Activated naive CD8-positive, alpha-beta T cell treated with anti-CD3 and anti-CD28 coated beads, Interleukin-2, amount 50 U/mL, for 16 hours (primary cell): ENCODE data around the gene PDLIM1.

Experiments used
- DNase-seq: peaks from one replicate; pipeline ENCODE4 v3.0.0-alpha.2; 2020; ENCODE audit warnings: low read depth, low spot score

PDLIM1 gene

GRCh38 chr10:95263864-95264226 is 27.0 kb downstream of the PDLIM1 start:
- no peak for DNase-seq

GRCh38 chr10:95262763-95263518 is 27.9 kb downstream of the PDLIM1 start:
- no peak for DNase-seq

GRCh38 chr10:95261926-95262325 is 28.9 kb downstream of the PDLIM1 start:
- DNase-seq: no peak

DNA sequence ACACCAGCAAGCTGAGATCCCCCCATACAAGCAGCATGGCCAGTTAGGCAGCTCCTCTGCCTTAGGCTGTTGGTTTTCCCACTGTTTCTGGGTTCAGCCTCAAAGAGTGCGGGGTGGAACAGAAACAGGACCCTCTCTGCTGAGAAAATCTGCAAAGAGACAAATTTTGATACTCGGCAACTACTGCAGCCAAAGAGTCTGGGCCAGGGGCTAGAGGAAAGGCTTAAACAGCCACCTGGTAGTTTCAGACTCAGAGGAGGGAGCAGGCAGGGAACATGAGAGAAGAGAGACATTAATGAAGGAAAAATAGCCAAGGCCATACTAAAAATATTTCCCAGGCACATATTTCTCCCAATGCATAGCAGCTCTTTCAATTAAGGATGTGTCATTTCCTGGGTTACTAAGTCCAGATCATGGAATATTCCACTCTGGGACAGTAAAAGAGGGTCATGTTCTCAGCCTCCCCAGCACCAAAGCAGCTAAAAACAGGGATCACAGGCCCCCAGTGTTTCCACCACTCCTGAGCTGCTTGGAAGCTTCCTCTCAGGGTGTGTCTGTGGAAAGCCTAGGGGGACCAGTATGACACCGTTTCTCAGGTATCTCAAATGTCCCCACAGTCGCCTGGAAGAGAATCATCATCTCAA is 29.8 kb downstream of the PDLIM1 start:
- no peak for DNase-seq

GRCh38 chr10:95260397-95260881 is 30.4 kb downstream of the PDLIM1 start:
- DNase-seq: no peak

GRCh38 chr10:95257849-95258248 is 33.0 kb downstream of the PDLIM1 start:
- no peak for DNase-seq

DNA sequence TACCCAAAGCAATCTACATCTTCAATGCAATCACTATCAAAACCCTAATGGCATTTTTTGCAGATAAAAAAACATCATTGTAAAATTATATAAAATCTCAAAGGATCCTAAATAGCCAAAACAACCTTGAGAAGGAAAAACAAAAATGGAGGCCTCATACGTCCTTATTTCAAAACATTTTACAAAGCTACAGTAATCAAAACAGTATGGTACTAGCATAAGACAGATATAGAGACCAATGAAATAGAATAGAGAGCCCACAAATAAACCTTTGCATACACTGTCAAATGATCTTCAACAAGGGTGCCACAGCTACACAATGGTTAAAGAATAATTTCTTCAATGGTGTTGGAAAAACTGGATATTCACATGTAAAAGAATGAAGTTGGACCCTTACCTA is 34.5 kb downstream of the PDLIM1 start:
- no peak for DNase-seq

- DNase-seq: no peak
These were observed 36.2 kb downstream of the PDLIM1 start for GRCh38 chr10:95254629-95255028.

GRCh38 chr10:95253686-95254085 is 37.1 kb downstream of the PDLIM1 start:
- no peak for DNase-seq

DNA sequence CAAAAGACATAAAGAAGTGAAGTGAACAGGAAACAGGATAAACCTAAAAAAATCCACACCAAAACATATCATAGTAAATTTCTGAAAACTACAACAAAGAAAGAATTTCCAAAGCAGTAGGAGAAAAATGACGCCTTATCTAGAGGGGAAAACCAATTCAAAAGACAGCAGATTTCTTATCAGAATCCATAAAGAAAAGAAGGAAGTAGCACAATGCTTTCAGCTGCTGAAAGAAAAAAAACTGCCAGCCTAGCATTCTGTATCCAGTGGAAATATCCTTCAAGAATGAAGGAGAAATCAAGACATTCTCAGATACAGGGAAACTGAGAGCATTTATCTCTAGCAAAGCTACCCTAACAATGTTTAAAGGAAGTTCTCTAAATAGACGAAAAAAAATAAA is 37.8 kb downstream of the PDLIM1 start:
- DNase-seq: no peak

GRCh38 chr10:95250856-95251255 is 39.9 kb downstream of the PDLIM1 start:
- no peak for DNase-seq

DNA sequence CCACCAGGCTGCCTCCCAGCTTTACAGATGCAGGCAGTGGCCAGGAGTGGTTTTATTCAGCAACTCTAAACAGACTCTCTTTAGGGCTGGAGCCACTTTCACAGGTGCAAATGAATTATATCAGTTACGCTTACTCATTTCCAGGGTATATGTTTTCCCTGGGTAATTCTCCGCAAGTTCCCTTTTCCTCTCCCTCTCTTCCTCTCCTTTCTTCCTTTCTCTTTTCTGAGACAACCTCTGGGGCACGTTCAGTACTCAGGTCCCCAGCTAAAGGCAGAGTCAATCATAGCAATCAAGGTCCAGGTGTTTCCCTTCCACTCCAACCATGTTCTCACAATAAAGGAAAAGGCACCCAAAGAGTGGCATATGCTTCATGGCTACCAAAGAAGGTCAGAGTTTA is 41.3 kb downstream of the PDLIM1 start:
- no peak for DNase-seq

DNA sequence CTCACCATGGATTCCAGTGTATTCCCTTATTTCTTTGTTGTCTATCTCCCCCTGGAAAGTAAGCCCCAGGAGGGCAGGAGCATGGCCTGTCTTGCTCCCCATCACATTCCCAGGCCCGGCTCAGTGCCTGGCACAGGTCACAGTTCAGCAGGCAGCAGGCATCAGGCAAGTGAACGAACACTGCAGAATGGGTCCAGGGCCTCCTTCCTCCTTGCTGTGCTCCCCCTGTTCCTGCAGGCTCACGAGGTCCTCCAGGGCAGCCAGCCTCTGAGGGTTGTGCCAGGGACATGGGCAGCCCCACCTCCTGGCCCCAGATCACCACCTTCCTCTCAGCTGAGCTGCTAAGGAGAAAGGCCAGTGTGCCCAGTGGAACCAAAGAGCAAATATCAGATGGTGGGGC is 41.8 kb downstream of the PDLIM1 start:
- DNase-seq: no peak

- DNase-seq: no peak
These were observed 42.8 kb downstream of the PDLIM1 start for GRCh38 chr10:95247881-95248583.

GRCh38 chr10:95247200-95247880 is 43.5 kb downstream of the PDLIM1 start:
- DNase-seq: no peak

DNA sequence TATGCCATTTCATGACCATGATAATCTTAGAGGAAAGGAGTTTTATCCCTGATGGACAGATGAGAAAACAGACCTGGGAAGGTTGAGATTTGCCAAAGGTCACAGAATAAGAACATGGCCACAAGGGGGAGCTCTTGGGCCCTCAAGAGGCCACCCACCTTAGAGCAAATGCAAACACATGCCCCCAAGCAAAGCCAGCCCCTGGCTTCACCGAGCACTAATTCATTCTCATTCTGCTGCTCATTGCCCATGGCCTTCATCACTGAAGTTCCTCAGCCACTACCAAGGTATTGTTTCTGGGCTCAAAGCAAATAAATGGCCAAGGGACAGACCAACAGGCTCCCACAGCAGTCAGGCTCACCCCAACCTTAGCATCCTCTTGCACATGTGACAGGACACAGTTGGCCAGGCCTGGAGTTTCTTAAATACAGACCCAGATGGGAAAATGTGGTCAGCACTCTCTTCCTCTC is 44.2 kb downstream of the PDLIM1 start:
- DNase-seq: no peak

GRCh38 chr10:95245425-95246055 is 45.3 kb downstream of the PDLIM1 start:
- DNase-seq: no peak

- no peak for DNase-seq
These were observed 46.7 kb downstream of the PDLIM1 start for GRCh38 chr10:95244152-95244551.

DNA sequence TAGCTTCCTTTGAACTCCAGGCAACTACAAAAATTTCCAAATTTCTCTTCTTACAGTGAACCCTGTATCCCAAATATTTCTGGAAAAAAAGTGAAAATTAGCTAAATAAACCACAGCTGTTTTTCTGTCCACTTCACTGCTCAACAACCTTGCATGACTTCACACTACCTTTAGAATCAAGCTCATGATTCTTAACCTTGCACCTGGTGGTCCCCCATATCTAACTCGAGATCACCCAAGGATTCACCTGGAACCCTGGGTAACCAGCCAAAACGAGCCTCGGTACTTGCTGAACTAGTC is 47.5 kb downstream of the PDLIM1 start:
- no peak for DNase-seq

DNA sequence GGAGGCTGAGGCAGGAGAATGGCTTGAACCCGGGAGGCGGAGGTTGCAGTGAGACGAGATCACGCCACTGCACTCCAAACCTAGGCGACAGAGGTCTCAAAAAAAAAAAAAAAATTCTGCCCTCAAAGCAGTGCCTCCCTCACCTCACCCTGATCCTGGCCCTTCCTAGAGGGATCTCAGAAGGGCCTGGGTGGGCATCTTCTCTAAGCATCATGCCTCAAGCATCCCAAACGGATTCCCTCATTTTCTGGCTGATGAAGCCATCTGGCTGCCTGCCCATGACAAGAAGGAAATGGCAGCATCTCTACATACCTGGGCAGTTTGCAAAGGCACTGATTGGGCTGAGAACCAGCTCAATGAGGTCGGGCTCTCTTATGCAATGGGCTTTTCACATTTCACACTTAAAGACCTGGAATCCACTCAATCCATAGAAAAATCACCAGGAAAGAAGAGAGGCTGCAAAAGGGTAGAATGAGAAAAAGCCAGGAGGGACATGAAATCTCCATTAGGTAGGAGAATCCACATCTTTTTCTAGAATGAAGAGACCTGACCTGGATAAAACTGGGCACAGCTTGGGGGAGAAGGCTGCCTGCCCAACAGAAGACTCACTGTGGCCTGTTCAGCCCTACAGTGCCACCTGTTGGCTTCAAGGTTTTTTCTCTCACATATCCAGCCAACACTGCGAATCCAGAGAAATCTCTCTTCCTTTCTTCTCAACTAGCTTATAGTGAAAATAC is 48.1 kb downstream of the PDLIM1 start:
- no peak for DNase-seq

DNA sequence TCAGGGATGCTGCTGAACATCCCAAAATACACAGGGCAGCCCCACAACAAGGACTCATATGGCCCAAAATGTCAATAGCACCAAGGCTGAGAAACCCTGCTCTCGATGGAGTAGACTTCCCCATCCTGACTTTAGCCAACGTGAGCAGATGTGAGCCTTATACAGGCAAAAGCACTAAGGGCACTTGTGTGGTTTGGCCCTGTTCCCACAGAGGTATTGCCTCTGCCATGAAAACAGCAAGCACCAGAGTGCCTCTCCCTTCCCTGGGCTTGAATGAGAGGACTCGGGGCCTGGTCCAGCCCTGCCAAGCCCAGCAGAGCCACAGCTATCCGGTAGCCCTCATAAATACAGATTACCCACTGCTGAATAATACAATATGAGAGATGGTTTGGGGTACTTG is 49.3 kb downstream of the PDLIM1 start:
- DNase-seq: no peak
